ENCODE measurements around the gene FBP1. TPM values are rescaled to one million over a fixed set of nuclear protein-coding genes. Genes with fewer than 3 reads are reported as not detected.

The FBP1 gene
- total and polyA plus RNA-seq, 2 donors (not counting 3 experiments of a cell fraction or from before 2014, with no cell fraction given) = 2.5 to 3.8 TPM

DNA sequence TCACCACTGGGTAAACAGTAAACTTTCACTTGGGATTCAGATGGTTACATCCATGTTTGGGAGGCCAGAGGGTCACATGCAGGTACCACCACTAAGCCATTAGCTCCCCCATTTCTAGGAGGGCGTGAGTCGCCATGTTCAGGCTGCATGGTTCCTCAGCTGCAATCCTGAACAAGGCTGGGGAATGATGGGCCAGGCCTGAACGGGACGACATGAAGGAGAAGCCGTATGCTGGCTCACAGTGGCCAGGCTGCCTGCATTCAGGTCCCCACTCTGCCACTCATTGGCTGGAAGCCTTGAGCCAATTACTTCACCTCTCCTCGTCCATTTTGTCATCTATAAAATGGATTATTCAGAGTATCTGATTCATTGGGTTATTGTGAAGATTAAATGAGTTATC lies 36.7 kb downstream of the FBP1 start:
- Histone ChIP-seq H3K9me3 (replicated peaks; ENCODE audit: control insufficient read depth, insufficient read depth, low read length) (no peaks in the 10 kb centered on the region), H3K9me1 (replicated peaks; ENCODE audit: control insufficient read depth, extremely low read depth, insufficient read depth, low read length) (no peaks in the 10 kb centered on the region), H3K4me1 (ENCODE audit: control insufficient read depth, extremely low read depth, insufficient read depth, low read length) (no peaks in the 10 kb centered on the region), H3K27me3 (ENCODE audit: control insufficient read depth in 2 of 2, insufficient read depth in 2 of 2, low read length in 2 of 2) (peaks cover 0 to 3% of the 10 kb centered on the region in 2 experiments), H4K20me1 (replicated peaks; ENCODE audit: control insufficient read depth, extremely low read depth, insufficient read depth, low read length) (no peaks in the 10 kb centered on the region), H3K27ac (ENCODE audit: insufficient read depth, low read depth, low read length) (no peak overlapping the region), H3K4me2 (ENCODE audit: insufficient read depth, low read length) (no peak overlapping the region), H3K36me3 (ENCODE audit: control insufficient read depth in 2 of 2, extremely low read depth in 1 of 2, insufficient read depth in 2 of 2, low read length in 2 of 2) (no peaks in the 10 kb centered on the region), H3K4me3 (replicated peaks in 1 of 3; ENCODE audit: insufficient read depth in 1 of 3, low read depth in 1 of 3, low read length in 3 of 3) (no peak overlapping the region), H3K9ac (replicated peaks; ENCODE audit: extremely low read depth, insufficient read depth, low read length) (no peak overlapping the region), H2AFZ (ENCODE audit: low read depth, low read length) (no peak overlapping the region), H3K79me2 (ENCODE audit: control insufficient read depth, insufficient read depth, low read length) (no peaks in the 10 kb centered on the region)
- TF ChIP-seq FOS (IDR thresholded peaks at IDR 0.05; ENCODE audit: borderline replicate concordance, insufficient read depth, low read length) (no peak), JUN (IDR thresholded peaks at IDR 0.05; ENCODE audit: borderline replicate concordance, insufficient read depth, insufficient read length, low read depth) (no peak)
- TF ChIP-seq, protein P1, sequence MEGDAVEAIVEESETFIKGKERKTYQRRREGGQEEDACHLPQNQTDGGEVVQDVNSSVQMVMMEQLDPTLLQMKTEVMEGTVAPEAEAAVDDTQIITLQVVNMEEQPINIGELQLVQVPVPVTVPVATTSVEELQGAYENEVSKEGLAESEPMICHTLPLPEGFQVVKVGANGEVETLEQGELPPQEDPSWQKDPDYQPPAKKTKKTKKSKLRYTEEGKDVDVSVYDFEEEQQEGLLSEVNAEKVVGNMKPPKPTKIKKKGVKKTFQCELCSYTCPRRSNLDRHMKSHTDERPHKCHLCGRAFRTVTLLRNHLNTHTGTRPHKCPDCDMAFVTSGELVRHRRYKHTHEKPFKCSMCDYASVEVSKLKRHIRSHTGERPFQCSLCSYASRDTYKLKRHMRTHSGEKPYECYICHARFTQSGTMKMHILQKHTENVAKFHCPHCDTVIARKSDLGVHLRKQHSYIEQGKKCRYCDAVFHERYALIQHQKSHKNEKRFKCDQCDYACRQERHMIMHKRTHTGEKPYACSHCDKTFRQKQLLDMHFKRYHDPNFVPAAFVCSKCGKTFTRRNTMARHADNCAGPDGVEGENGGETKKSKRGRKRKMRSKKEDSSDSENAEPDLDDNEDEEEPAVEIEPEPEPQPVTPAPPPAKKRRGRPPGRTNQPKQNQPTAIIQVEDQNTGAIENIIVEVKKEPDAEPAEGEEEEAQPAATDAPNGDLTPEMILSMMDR (IDR thresholded peaks at IDR 0.05; ENCODE audit: extremely low read depth in 1 of 2, insufficient read depth in 1 of 2, low read depth in 1 of 2, low read length in 2 of 2) = no peak
- TF ChIP-seq, protein P2, sequence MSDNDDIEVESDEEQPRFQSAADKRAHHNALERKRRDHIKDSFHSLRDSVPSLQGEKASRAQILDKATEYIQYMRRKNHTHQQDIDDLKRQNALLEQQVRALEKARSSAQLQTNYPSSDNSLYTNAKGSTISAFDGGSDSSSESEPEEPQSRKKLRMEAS (IDR thresholded peaks at IDR 0.05; ENCODE audit: insufficient read depth, insufficient read length) = no peak
- intact Hi-C loops (cut with micrococcal nuclease) (loop anchor here (1.0 to 10.0 kb wide), 3 partner anchors 48 to 588 kb away; no protein-coding TSS in a partner anchor), dilution Hi-C loops (cut with MboI; ENCODE audit: extremely low pct_ligation_motif_present, low sequenced_read_pairs) (no loop called here)
- FAIRE-seq (no peak), DNase-seq (ENCODE audit: low read depth, low spot score) (no peak)
- no TSS peak for BruUV-seq (replicated peaks)
- CTCF ChIA-PET = no interaction called here
- POLR2A ChIA-PET = no interaction called here

DNA sequence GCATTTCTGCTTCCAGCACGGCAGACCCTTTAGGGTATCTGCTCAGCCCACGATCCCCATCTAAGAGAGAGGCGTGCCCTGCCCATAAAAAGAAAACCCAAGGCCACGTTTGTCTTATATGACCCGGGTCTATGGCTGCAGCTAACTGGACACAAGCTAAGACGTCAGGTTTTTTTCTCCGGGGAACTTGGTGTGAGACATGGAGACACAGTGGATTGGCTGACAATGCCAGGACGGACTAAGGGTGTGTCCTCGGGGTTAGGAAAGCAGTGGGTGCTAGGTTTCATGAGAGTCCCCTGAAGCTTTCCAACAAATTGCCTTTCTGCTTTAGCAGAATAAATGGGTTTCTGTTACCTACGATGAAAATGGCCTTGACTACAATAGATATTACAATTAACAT lies 38.6 kb downstream of the FBP1 start:
- Histone ChIP-seq H4K20me1 (replicated peaks; ENCODE audit: control insufficient read depth, extremely low read depth, insufficient read depth, low read length) (no peaks in the 10 kb centered on the region), H3K9me3 (replicated peaks; ENCODE audit: control insufficient read depth, insufficient read depth, low read length) (no peaks in the 10 kb centered on the region), H3K9ac (replicated peaks; ENCODE audit: extremely low read depth, insufficient read depth, low read length) (no peak overlapping the region), H3K27ac (ENCODE audit: insufficient read depth, low read depth, low read length) (no peak overlapping the region), H3K36me3 (ENCODE audit: control insufficient read depth in 2 of 2, extremely low read depth in 1 of 2, insufficient read depth in 2 of 2, low read length in 2 of 2) (no peaks in the 10 kb centered on the region), H3K27me3 (ENCODE audit: control insufficient read depth in 2 of 2, insufficient read depth in 2 of 2, low read length in 2 of 2) (no peaks in the 10 kb centered on the region), H2AFZ (ENCODE audit: low read depth, low read length) (no peak overlapping the region), H3K9me1 (replicated peaks; ENCODE audit: control insufficient read depth, extremely low read depth, insufficient read depth, low read length) (no peaks in the 10 kb centered on the region), H3K4me1 (ENCODE audit: control insufficient read depth, extremely low read depth, insufficient read depth, low read length) (no peaks in the 10 kb centered on the region), H3K4me3 (replicated peaks in 1 of 3; ENCODE audit: insufficient read depth in 1 of 3, low read depth in 1 of 3, low read length in 3 of 3) (no peak overlapping the region), H3K4me2 (ENCODE audit: insufficient read depth, low read length) (no peak overlapping the region), H3K79me2 (ENCODE audit: control insufficient read depth, insufficient read depth, low read length) (no peaks in the 10 kb centered on the region)
- dilution Hi-C loops (cut with MboI; ENCODE audit: extremely low pct_ligation_motif_present, low sequenced_read_pairs) = no loop called here
- ChIA-PET POLR2A (no interaction called here), CTCF (no interaction called here)
- TF ChIP-seq POLR2AphosphoS5 (IDR thresholded peaks at IDR 0.05; ENCODE audit: insufficient read depth, low read depth, low read length) (no peak), EZH2 (IDR thresholded peaks at IDR 0.05; ENCODE audit: borderline replicate concordance, low read depth, low read length, severe bottlenecking) (no peak), FOS (IDR thresholded peaks at IDR 0.05; ENCODE audit: borderline replicate concordance, insufficient read depth, low read length) (no peak), GATA2 (IDR thresholded peaks at IDR 0.05; ENCODE audit: insufficient read depth, insufficient read length, low read depth, low read length) (no peak)
- TF ChIP-seq, protein P1 (IDR thresholded peaks at IDR 0.05; ENCODE audit: extremely low read depth in 1 of 2, insufficient read depth in 1 of 2, low read depth in 1 of 2, low read length in 2 of 2) = no peak
- intact Hi-C loops (cut with micrococcal nuclease) = loop anchor here (10.0 kb wide), 2 partner anchors 386 to 586 kb away; no protein-coding TSS in a partner anchor
- DNase-seq (ENCODE audit: low read depth, low spot score) (no peak), FAIRE-seq (no peak)
- no TSS peak for BruUV-seq (replicated peaks)
